ENCODE data around the gene EPHB2.

GRCh38 chr1:22824466-22824865 lies 113.8 kb downstream of the EPHB2 start:
- TF ChIP-seq ZNF432 (CRISPR knock-in tag; IDR thresholded peaks at IDR 0.05; ENCODE audit: borderline replicate concordance) (no peak), FOXJ3 (CRISPR knock-in tag; IDR thresholded peaks at IDR 0.05; ENCODE audit: borderline replicate concordance) (no peak), GPBP1L1 (CRISPR knock-in tag; IDR thresholded peaks at IDR 0.05) (no peak), ZNF558 (CRISPR knock-in tag; IDR thresholded peaks at IDR 0.05; ENCODE audit: borderline replicate concordance) (no peak), CHCHD3 (CRISPR knock-in tag; IDR thresholded peaks at IDR 0.05) (no peak), RELA (CRISPR knock-in tag; IDR thresholded peaks at IDR 0.05) (no peak), CTCF (CRISPR knock-in tag; IDR thresholded peaks at IDR 0.05) (no peak), ELF1 (CRISPR knock-in tag; IDR thresholded peaks at IDR 0.05) (no peak)

All from HepG2 (cell line).